Choroid plexus epithelial cell (primary cell): Measurements from ENCODE around the gene BBX.

Experiments used
- DNase-seq: peaks from one replicate; pipeline ENCODE4 v3.0.0-alpha.2; 2010; ENCODE audit warnings: low read depth
- H3K4me3 ChIP-seq: 2 replicates; pipeline ENCODE4 v1.5.1; 2011; ENCODE audit warnings: low read depth, mild to moderate bottlenecking, control low read depth, low read length, moderate library complexity
- CTCF ChIP-seq: conservative IDR thresholded peaks from 2 replicates; pipeline ENCODE4 v1.5.1; 2011; ENCODE audit warnings: low read depth, mild to moderate bottlenecking, control low read depth, inconsistent platforms, low read length, moderate library complexity

The BBX gene

DNA sequence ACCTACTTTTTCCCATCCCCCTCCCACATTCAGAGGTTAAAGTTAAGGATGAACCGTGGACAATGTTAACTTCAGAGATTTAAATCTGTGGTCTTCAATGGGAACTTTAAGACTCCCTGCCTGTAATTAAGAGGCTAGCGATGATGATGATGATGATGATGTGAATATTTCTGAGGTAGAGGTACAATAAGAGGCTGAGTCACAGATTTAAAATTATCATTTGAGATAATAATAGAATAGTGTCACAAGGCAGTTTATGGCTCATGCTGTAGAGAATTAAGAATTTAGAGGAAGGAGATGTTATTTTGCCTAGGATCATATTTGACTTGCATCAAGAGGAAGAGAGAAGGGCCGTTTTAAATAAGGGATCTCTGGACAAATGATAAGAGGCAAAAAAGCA, 146.2 kb downstream of the BBX start:
- DNase-seq, result no peak
- H3K4me3 ChIP-seq, result no peak overlapping the region
- no peak for TF ChIP-seq CTCF

GRCh38 chr3:107669669-107670068, 146.9 kb downstream of the BBX start:
- DNase-seq, result no peak
- TF ChIP-seq CTCF, result no peak
- H3K4me3 ChIP-seq, result no peak overlapping the region

DNA sequence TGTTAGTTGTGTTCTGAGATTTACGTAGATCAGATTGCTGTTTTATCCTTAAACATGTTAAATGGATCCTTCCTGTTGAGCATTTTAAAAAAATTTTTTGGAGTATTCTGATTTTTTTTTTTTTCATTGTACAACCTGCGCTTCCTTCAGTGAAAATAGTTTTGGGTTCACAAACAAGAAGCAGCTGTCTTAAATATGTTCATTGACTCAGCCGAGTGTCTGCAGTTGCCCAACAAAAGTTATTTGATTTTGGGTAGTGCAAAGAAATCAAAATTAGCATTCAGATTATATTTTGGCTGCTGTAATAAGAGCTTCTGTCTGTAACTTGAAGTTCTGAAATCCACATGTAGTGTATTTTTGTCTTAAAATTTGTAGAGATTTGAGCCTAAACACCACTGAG, 148.2 kb downstream of the BBX start:
- H3K4me3 ChIP-seq, result no peak overlapping the region
- TF ChIP-seq CTCF, result no peak
- DNase-seq, result no peak

DNA sequence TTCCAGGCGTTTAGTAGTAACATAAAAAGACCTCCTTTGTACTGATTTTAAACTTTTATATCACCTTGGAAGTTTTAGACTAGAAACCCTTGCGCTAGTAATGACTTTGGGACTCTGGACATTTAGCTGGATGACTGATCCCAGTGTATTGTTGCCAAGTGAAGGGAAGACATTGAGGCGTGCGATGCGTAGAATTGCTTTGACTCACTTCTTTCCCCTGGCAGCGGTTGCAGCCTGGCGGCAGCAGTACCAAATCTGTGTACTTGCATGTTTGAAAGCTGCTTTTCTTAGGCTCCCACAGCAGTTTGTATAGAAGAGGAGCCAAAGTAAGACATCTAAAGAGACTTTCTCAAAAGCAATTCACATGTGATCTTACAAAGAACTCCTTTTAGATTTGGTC, 151.6 kb downstream of the BBX start:
- DNase-seq, result no peak
- TF ChIP-seq CTCF, result no peak
- no peak overlapping the region for H3K4me3 ChIP-seq

DNA sequence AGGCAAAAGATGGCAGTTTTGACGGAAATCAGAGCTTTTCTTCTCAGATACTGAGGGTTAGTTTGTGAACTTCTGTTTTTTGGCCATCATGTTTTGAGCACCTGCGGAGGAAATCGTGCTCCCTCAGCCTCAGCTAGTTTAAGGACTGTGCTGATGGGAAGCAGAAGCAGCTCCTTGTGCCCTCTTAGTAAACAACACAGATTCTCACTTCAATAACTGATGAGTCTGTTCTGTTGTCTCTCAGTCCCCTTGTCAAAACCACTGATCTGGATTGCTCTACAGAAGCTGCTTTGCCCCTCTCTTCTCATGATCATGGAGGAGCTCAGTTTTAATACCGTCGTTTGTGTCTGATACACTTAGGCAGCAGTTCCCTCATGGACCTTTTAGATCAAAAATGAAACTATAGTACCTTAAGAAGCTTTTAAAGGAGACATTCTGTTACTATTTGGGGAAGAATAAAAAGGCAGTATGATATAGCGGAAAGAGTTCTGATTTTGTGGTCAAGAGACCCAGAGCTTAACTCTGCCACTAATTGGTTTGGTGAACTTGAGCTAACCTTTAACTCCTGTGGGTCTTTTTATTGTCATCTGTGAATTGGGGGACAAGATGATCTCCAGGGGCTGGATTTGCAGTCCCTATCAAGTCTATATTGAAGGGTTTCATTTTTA, 152.6 kb downstream of the BBX start:
- DNase-seq, result no peak
- no peak for TF ChIP-seq CTCF
- H3K4me3 ChIP-seq, result no peak overlapping the region

DNA sequence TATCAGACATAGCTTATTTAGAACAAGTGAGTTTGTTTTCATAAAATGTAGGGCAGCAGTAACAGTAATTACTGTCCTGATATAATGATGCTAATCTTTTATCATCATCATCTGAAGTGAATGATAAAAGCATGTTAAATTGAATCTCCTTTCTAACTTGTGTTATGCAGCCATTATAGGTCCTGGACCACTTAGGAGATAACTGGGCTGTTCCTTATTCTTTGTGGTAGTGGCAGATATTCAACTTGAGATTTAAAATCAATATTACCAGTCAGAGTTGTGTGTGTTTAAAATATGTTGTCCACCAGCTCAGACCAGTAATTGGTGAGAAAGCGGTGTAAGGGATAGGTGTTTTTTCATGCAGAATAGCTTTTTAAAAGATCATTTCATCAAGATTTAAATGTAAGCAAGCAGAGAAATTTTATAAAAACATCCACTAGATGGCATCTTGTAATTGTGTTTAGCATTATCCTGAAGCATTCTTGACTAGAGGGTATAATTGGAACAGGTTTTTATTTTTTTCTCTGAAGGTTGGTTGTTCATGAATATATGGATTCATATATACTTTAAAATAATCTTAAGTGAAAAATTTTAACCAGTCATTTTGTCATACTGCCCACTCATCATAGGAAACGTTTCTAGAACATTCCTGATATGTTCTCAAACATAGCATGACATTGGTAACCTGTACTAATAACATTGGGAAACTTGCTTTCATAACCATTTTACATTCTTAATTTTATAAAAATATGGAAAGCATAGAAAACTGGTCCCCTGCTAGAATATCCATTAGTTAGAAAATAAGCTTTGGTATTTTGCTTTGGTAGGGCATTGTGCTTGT, 153.9 kb downstream of the BBX start:
- H3K4me3 ChIP-seq, result no peak overlapping the region
- peak; percentile 64 for DNase-seq
- peak; percentile 54 for TF ChIP-seq CTCF
